GM19099 (cell line): ENCODE data around the gene CLCN5.

Source experiments
- POLR2A ChIP-seq: IDR thresholded peaks from 3 replicates; pipeline ENCODE4 v1.6.1; 2011; ENCODE audit warnings: low read depth; ENCODE audit not compliant: insufficient read length; ENCODE audit errors: extremely low read depth

CLCN5 gene

DNA sequence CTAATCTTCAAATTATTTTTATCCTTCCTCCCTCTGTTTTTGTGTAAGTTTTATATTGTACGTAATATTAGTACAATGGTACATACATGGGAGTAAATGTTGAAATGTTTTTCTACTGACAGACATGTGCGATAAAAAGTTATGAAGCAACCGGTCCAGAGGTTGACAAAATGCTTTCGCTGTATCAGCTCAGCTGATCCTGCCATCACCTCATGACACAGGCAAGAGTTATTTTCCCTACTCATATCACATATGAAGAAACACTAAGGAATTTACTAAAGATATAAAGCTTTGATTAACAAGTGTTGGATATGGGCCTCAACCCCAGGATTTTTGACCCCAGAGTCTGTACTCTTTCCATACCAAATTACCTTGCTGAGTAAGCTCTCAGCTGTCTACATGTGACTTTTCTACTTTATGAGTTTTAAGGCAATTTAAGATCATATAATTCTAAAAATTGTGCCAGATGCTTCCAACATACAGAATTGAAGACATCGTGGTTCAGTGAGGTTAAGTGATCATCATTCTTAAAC, 50.0 kb downstream of the CLCN5 start:
- TF ChIP-seq POLR2A, result no peak

DNA sequence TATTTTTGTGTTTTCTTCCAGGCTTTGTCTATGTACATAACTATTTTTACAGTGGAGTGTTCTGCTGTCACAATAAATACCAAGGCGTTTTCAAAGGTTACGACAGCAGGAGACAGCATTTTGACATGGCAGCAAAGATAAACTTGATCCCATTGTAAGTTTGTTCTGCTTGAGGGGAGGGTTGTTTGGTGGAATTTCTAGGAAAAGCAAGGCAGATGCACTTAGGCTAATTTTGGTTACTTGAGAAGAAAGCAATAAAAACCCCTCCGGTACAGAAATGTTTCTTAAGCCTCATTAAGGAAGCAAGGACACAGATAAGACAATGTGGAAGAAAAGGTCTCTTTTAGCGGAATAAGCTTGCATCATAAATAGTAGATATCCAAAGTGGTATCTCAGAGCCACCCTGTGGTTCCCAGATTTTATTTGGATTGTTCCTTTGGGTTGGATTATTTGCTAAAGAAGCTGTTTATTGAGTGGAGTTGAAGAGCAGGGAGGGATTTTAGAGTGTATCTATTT, 54.3 kb downstream of the CLCN5 start:
- no peak for TF ChIP-seq POLR2A

- TF ChIP-seq POLR2A, result no peak
These were observed 55.1 kb downstream of the CLCN5 start for GRCh38 chrX:49977319-49978090.

DNA sequence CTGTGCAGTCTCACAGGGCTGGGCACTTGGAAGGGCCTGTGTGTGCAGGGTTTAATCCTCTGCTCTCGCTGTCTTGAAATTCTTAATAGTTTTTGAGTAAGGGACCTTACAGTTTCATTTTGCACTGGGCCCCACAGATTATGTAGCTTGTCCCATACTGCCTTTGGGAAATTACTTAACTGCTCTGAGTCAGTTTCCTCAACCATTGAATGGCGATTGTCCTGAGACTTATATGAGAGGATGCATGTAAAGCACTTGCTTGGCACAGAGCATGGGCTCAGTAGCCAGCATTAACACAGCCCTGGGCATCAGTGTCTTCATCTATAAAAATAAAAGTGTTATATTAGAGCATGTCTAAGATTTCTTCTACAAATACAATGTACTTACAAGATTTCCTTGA, 55.8 kb downstream of the CLCN5 start:
- TF ChIP-seq POLR2A, result no peak

- TF ChIP-seq POLR2A, result no peak
These were observed 63.7 kb downstream of the CLCN5 start for GRCh38 chrX:49986058-49986457.

DNA sequence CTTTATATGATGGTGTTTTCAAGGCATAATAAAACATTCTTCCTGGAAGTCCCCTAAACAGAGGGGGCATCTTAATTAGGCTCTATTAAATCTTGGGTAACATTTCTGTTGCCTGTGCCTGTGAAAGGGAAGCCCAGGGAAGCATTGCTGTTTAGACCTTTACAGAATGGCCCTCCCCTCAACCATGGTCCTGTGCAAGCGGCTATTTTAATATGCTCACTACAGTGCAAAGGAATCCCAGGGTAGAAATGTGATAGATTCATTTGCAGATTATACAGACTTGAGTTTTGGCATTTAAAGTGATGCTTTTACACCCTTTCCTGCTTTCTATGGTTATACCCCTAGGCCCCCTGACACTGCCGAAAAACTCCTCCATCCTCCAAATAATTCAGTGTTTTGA, 65.3 kb downstream of the CLCN5 start:
- no peak for TF ChIP-seq POLR2A

DNA sequence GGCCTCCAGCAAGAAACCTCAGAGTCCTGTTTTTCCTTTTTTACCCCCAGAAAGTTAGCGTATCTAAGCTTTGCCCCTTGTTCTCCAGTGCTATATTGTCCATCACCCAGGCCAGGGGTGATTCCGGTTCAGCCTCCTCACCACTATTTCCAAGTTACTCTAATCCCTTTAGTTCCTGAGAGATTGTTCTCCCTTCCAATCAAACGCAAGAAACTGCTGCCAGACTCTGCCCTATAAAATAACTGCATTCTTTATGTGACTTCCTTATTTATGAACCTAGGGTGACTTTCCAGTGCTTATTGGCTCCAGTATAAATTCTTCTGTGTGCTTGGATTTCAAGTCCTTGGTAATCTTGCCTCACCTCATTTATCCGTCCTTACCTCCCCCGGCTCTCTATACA, 65.7 kb downstream of the CLCN5 start:
- TF ChIP-seq POLR2A, result no peak

- TF ChIP-seq POLR2A, result no peak
These were observed 69.4 kb downstream of the CLCN5 start for GRCh38 chrX:49991758-49992157.

- no peak for TF ChIP-seq POLR2A
These were observed 70.5 kb downstream of the CLCN5 start for GRCh38 chrX:49992853-49993252.

DNA sequence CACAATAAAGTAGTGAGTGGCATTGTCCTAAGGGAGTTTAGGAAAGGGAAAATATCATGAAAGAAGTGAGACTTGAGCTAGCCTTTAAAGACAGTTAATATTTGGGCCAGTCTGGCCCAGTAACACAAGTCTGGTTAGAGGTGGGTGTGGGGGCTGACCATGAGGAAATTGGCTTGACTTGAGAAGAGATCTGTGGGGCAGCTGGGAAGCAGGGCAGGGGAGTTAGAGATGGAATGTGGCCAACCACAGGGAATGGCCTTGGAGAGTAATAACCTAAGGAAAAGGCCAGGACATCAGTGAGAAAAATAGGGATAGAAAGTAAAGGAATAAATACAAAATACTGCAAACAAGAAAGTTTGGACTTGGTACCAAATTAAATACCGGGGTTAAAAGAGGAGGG, 71.3 kb downstream of the CLCN5 start:
- TF ChIP-seq POLR2A, result no peak

DNA sequence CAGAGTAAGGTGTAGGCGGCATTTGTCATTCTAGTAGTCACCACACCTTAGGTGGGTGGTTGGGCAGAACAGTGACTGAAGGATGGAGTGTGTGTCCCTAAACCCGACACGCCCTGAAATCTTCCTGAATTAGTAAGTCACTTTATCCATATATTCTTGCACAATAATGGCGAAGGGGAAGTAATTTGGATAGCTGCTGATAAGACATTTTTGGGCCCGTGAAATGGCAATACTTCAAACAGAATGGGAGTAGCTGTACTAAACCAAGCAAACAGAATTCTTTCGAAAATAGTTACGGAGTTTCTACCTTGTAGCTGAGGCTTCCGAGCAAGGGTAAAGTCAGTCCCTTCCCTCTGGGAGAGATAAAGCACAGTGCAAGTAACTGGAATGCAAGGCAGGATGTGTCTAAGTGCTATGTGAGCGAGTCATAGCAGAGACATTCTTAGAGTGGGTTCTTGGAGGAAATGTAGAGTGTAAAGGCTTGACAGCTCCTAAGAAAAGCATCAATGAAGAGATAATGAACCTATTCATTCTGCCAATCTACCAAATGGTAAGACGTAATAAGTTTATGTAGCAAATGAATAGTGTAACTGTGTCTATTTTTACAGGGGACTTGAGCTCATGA, 72.8 kb downstream of the CLCN5 start:
- TF ChIP-seq POLR2A, result no peak

DNA sequence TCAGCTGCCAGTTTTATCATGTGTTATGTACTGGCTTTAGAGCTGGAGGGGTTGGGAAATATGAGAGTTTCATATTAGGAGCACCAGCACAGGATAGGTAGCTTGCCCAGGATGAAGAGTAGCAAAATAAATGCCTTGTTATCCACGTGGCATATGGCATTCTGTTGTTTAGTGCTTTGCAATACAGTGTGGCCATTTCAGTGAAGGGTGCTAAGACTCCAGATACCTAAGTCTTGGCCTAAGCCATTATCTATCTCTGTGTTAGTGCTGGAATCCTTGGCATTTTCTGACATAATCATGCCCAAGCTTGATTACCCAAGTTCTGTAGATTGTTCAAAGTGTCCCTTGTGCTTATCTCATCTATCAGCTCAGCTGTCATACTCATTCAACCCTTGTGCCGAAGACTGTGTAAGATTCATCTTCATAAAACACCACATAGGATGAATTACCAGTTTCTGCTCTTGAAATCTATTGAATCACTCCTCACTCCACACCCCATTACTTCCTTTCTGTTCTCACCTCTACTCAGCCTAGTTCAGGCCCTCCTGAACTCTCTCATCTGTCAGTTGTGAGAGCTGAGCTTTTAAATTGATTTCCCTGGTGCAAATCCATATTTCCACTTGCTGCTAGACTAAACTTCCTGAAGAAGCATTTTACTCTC, 73.5 kb downstream of the CLCN5 start:
- TF ChIP-seq POLR2A, result no peak

DNA sequence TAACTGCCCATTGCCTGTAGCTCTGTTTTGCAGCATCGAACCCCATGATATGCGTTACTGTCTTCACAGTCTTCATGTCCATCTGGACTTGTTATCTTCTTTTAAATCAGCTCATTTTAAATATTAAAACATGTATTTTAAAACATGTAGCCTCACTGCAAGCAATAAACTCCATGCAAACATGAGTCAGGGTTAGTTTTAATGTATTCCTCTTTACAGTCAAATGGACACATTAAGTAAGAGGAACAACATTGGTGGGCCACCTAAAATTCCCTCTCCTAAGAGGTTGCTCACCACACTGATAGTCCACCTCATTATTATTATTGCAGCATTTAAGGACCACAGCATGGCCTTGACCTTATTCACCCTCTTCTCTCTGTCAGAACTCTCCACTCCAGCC, 74.1 kb downstream of the CLCN5 start:
- no peak for TF ChIP-seq POLR2A

GRCh38 chrX:49999087-49999486, 76.7 kb downstream of the CLCN5 start:
- no peak for TF ChIP-seq POLR2A

GRCh38 chrX:50000937-50001542, 78.6 kb downstream of the CLCN5 start:
- no peak for TF ChIP-seq POLR2A
